Measurements from ENCODE around the gene XKR7.
"Not testable (repeated sequence)": the region's sequence is repeated elsewhere in the genome, so short reads cannot be mapped to it uniquely, and the experiment has no call there.

The XKR7 gene, protein sequence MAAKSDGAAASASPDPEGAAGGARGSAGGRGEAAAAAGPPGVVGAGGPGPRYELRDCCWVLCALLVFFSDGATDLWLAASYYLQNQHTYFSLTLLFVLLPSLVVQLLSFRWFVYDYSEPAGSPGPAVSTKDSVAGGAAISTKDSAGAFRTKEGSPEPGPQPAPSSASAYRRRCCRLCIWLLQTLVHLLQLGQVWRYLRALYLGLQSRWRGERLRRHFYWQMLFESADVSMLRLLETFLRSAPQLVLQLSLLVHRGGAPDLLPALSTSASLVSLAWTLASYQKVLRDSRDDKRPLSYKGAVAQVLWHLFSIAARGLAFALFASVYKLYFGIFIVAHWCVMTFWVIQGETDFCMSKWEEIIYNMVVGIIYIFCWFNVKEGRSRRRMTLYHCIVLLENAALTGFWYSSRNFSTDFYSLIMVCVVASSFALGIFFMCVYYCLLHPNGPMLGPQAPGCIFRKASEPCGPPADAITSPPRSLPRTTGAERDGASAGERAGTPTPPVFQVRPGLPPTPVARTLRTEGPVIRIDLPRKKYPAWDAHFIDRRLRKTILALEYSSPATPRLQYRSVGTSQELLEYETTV

DNA sequence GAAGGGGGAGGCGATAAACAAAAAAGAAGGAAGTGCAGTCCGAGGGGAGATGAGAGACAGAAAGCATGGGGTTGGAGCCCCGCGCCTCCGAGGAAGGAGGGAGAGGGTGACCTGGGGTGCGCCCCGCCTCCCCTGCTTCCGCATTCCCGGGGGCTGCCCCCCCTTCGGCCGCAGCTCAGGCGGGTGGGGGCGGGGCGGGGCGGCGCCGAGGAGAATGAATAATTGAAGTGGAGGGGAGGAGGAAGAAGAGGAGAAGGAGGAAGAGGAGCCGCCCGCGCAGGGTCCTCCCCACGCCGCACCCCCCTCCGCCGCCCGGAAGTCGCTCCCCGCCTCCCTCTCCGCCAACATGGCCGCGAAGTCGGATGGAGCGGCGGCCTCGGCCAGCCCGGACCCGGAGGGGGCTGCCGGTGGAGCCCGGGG is at the start of gene XKR7:
XKR7 (plus strand) TSS at position 322 of the 420 bp plus-strand sequence; CDS start at position 347, 25 bp downstream.
- FAIRE-seq (no peak), DNase-seq (ENCODE audit: low spot score) (no peak)

DNA sequence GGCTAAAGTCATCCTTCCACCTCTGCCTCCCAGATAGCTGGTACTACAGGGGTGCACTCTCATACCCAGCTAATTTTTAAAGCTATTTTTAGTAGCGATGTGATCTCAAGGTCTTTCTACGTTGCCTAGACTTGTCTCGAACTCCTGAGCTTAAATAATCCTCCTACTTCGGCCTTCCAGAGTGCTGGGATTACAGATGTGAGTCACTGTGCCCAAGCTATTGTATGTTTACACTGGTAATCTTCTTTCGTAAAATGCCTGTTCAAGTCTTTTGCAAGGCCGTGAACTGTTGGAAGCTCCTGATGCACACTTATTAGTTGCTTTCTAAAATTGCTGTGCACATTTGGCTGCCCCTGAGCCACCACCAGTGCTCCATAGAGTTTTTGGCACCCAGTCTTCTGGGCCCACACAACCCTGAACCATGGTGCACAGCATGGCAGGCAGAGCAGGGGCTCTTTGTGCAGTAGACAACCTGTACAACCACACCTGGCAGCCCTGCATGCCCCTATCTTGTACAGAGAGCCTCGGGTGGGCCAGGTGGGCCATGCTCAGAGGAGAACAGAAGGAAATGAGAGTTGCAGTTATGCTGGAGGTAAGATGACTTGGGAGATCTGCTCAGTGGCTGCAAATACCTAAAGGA is 49.4 kb upstream of the XKR7 start:
- no peak for FAIRE-seq
- no peak for DNase-seq (ENCODE audit: low spot score)

DNA sequence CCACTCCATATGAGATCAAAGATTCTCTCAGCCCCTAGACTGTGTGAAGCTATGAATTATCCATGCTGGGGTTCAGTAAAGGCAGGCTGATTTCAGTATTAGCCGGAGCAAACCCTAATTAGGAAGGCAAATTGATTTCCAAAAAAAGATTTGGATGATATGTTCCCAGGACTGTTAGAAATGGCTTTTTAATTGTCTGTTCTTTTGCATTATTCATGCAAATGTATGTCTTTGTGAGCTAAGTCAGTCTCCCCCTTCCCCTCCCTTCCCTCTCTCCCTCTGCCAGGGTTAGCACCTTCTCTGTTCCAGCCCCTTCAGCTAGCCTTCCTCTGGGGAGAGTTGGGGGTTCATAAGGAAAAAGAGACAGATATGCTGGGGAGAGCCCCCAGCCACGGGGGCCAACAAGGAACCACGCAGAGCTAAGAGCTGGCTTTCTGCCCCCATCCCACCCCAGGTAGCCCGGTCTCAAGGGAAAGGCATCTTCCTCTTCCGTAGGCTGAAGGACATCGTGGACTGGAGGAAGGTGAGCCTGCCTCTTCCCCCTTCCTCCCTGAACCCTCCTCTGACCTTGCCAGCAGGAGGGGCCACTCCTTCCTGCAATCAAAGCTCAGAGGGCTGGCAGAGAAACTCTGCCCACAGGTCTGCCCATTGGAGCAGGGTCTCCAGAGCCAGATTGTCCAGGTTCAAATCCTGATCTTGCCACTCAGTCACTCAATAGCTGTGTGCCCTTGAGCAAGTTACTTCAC is 48.4 kb upstream of the XKR7 start:
- FAIRE-seq = no peak

DNA sequence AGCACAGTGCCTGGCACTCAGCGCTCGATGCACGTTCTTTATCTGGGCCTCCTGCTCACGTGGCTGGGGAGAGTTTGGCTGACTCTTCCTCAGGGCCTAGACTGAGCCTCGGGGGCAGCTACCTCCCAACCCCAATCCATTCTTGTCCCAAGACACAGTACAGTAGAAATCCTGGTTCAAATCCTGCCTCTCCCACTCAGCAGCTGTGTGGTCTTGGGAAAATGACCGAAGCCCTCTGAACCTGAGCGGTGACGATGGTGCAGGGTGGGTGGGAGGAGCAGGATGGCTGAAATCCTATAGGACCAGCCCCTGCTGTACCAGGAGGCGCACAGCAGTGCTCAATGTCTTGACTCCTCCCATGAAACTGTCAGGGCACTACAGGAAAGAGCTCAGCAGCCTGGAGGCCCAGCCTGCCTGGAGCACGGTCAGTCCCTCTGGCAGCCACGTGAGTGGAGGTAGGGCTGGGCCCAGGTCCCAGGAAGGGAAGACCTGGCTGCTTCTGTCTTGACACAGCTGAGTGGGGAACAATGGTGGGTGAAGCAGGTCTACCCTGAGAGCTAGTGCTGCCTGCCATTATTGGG is 47.6 kb upstream of the XKR7 start:
- no peak for DNase-seq (ENCODE audit: low spot score)
- no peak for FAIRE-seq

More for the DNA sequence above, 48.4 kb upstream of the XKR7 start:
- DNase-seq (ENCODE audit: low spot score) = no peak

DNA sequence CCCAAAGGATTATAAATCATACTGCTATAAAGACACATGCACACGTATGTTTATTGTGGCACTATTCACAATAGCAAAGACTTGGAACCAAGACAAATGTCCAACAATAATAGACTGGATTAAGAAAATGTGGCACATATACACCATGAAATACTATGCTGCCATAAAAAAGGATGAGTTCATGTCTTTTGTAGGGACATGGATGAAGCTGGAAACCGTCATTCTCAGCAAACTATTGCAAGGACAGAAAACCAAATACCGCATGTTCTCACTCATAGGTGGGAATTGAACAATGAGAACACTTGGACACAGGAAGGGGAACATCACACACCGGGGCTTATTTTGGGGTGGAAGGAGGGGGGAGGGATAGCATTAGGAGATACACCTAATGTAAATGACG is 46.5 kb upstream of the XKR7 start:
- not testable (repeated sequence) for FAIRE-seq; DNase-seq (ENCODE audit: low spot score)

DNA sequence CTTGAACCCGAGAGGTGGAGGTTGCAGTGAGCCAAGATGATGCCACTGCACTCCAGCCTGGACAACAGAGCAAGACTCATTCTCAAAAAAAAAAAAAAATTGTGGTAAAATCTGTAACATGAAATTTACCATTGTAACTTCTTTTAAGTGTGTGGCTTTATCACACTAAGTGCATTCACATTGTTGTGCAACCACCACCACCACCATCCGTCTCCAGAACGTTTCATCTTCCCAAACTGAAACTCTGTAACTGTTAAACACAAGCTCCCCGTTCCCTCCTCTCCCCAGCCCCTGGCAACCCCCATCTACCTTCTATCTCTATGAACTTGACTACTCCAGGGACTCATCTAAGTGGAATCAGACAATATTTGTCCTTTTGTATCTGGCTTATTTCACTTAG is 45.8 kb upstream of the XKR7 start:
- no peak for FAIRE-seq
- no peak for DNase-seq (ENCODE audit: low spot score)

DNA sequence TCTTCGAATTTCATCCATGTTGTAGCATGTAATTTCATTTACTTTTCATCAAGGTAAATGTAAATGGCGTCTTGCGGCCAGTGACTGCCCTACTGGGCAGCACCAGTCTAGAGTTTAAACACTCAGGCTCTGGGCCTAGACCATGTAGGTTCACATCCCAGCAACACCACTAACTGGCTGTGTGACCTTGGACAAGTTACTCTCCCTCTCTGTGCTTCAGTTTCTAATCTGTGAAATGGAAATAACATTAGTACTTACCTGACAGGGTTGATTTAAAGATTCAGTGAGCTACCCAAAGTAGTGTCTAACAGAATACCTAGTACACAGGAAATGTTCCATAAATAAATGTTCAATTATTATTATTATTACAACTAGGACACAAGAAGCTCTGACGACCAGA is 45.4 kb upstream of the XKR7 start:
- no peak for FAIRE-seq
- no peak for DNase-seq (ENCODE audit: low spot score)

DNA sequence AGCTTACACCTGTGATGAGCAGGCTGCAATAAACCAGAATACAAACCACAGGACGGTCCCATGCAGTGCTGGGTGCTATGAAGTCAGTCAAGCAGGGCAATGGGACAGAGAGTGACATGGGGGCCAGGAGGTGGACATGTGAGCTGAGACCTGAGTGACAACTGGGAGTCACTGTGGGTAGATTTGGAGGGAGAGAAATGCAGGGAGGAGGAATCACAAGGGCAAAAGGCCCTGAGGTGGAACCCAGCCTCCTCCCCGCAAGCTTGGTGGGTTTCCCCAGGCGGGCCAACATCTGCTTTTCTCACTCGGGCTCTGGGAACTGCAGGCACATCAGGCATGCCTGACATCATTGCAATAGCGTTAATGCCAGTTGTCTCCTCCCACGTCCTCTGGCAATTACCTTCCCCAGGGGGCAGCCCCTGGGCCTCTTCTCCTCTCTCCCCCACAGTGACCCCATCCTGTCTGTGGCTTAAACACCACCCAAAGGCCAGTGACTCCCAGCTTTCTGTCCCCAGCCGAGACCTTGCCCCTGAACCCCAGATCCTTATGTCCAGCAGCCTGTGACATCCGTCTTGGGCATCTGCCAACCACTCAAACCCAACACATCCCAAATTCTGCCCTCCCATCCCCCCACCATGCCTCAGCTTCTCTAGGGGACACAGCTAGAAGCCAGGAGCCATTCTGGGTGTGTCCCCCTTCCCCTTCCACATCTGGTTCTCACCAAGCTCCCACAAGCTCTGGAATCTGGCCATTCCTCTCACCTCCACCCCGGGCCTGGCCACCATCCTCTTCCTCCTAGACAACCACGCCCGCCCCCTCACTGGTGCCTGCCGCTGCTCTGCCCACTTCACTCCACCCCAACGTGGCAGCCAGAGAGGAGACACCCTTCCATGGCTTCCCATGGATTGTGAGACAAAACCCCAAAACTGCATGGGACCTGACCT is 44.3 kb upstream of the XKR7 start:
- FAIRE-seq = no peak

DNA sequence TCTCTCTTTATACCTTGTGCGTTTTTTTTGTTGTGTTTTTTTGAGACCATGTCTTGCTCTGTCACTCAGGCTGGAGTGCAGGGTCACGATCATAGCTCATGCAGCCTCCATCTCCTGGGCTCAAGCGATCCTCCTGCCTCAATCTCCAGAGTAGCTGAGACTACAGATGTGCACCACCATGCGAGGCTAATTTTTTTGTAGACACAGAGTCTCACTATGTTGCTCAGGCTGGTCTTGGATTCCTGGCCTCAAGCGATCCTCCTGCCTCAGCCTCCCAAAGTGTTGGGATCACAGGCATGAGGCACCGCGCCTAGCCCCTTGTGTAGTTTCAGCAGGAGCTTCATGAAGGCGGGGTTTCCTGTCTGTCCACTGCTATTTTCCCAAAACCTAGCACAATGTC is 43.4 kb upstream of the XKR7 start:
- DNase-seq (ENCODE audit: low spot score) (no peak), FAIRE-seq (no peak)

More for the DNA sequence above, 44.3 kb upstream of the XKR7 start:
- DNase-seq (ENCODE audit: low spot score) = no peak

DNA sequence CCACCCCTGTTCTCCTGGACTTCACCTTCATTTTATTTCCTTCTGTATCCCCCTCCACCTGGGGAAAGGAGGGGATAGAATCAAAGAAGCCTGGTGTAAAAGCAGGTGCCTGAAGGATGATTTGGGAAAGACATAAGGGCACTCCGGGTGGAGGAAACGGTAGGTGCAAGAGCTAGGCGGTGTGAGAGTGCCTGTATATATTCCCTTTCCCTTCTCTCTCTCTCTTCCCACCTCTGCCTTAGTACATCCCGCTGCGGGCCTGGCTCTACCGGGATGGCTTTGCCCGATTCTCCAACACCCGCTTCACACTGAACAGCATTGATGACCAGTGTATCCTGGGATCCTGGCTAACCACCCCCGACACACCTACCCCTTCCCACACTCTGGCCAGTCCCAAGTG is 42.3 kb upstream of the XKR7 start:
- no peak for FAIRE-seq

DNA sequence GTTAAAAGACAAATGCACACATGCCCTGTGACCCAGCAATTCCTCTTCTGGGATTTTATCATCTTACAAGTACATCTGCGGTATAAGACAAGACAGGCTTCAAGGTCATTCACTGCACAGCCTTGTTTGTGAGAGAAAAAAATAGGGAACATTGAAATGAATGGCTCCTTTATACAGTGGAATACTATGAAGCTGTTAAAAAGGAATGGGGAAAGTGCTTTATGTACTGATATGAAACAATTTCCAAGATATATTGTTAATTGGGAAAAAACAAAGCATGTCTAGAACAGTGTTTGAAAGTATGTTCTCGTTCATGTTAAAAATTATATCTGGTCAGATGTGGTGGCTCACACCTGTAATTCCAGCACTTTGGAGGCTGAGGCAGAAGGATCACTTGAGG is 41.5 kb upstream of the XKR7 start:
- DNase-seq (ENCODE audit: low spot score) (no peak), FAIRE-seq (no peak)

More for the DNA sequence above, 42.3 kb upstream of the XKR7 start:
- no peak for DNase-seq (ENCODE audit: low spot score)

DNA sequence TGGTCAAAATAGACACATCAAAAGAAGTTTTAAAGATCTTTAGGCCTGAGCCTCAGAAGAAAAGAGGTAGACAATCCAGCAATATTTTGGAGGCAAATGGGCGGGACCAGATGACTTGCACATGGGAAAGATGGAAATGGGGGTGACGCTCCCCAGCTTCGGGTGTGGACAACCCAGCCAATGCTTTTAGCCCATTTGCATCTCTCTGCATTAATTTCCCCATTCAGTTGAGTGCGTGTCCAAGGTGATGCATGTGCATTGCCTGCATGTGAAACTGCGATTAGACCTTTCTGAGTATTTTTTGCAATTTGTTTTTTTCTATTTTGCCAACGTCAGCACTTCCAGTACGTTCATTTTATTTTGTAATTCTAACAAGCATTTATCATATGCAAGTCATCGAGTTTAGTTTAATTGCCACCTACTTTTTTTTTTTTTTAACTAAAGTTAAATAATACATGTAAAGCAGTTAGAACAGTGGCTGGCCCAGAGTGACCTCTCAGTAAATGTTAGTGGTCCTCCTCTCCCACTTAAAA is 40.3 kb upstream of the XKR7 start:
- no peak for FAIRE-seq
- DNase-seq (ENCODE audit: low spot score) = no peak

DNA sequence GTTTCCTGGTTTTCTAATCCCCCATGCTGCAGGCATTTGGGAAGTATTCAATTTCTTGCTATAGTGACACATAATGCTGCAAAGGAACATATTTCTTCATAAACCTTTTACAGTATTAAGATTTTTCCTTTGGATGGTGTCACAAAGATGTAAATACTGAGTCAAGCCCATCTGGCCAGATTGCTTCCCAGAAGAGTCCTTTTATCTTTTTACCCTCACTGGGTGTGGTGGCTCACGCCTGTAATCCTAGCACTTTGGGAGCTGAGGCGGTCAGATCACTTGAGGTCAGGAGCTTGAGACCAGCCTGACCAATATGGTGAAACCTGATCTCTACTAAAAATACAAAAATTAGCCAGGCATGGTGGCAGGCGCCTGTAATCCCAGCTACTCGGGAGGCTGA is 38.3 kb upstream of the XKR7 start:
- FAIRE-seq; DNase-seq (ENCODE audit: low spot score): not testable (repeated sequence)

DNA sequence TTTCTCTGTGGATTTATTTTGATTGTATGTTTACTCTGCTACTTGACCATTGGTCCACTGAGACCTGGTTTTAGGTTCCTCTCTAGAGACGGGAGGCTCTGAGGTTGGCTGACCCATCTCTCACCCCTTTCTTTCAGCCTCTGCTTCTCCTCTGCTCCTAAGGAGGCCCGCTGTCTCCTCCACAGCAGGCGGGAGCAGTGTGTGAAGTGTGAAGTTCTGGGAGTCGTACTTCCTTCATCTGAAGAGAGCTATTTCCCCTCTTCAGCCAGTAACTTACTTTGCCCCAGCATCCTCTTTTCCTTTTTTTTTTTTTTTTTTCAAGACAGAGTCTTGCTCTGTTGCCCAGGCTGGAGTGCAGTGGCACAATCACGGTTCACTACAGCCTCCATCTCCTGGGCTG is 37.2 kb upstream of the XKR7 start:
- FAIRE-seq (no peak), DNase-seq (ENCODE audit: low spot score) (no peak)

DNA sequence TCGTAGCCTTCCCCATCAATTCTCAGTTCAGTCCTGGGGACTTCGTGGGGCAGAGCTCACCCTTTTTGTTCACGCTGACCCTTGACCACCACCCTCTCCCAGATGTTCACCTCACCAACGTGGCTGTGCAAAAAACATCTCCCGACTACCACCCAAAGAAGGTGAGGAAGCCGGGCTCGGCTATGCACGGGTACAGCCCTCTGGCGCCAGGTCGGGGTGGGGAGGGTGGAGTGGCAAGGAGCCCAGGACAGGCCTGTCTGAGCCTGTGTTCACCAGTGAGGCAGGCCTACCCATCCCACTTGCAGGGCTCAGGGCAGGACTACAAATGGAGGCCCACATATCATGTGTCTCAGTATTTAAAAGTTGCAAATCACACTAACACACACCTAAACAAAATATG is 34.3 kb upstream of the XKR7 start:
- no peak for DNase-seq (ENCODE audit: low spot score)
- FAIRE-seq = no peak

DNA sequence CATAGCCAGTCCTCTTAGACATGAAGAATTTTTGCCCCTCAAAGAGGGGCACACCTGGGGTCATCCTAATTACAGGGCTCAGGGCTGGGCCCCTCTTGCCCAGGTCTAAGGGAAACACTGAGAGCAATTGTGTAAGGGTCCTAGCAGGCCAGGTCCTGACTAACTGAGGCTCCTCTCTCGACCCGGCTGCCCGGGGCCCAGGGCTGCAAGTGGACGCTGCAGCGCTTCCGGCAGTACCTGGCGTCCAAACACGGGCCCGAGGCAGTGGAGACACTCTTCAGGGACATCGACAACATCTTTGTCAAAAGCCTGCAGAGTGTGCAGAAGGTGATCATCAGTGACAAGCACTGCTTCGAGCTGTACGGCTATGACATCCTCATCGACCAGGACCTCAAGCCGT is 33.5 kb upstream of the XKR7 start:
- DNase-seq (ENCODE audit: low spot score) (no peak), FAIRE-seq (no peak)

DNA sequence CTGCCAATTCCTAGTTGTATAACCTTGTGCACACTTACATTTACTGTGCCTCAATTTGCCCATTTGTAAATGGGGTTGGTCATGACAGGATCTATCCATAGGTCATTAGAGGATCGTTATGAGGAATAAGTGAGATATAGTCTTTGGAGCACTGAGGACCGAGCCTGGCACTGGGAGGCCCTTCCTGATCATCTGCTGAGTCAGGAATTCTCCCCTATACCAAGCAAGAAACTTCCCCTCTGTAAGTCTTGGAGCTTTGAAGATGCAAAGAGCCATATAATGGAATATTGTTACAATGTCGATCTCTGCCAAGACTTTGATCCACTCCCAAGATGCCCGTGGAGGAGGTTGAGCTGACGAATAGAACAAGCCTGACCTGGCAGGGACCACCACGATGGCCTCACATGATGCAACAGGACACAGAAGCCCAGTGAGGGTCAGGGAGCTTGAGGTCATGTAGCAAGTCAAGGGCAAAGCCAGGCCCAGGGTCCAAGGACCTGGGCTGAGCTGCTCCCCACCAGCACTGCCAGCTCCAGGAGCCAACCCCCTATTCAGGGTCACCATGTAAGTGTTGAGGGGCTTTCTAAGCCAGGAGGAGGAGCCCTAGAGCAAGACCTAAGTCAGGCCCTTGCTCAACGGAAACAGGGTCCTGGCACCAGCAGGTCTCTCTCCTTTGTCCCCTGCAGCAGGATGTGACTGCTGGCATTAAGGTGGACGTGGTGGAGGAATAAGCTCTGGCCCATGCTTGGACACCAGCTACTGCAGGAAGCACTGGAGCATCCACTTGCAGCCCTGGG is 32.8 kb upstream of the XKR7 start:
- no peak for FAIRE-seq
- no peak for DNase-seq (ENCODE audit: low spot score)

DNA sequence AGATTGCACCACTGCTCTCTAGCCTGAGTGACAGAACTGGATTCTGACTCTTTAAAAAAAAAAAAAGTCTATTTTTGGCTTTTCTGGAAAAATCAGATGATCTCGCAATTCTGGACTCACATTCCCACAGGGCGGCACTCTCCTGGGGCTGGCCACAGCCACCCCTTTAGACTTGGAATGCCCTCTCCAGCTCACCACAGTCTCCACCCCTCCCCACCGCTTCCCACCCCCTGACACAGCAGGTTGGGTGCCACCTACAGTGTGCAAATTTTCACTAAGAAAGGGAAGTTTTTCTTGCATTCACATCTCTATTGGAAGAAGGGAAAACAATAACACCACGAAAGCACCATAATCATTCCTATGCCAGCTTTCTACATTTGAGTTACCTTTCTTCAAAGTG is 31.5 kb upstream of the XKR7 start:
- no peak for DNase-seq (ENCODE audit: low spot score)
- no peak for FAIRE-seq

DNA sequence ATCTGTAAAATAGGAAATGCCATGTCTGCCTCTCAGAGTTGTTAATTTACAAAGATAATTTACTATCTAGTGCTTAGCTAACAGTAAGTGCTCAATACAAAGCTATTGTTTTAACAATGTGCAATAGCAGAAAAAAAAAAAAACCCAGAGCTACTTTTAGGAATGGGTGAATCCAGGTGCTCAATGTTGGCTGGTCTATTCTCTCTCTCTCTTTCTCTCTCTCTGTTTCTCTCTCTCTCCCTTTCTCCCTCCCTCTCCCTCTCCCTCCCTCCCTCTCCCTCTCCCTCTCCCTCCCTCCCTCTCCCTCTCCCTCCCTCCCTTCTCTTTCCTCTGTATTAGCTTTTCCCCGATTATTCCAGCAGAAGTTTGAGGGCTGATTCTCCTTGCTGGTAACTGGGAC is 30.1 kb upstream of the XKR7 start:
- no peak for DNase-seq (ENCODE audit: low spot score)
- FAIRE-seq = no peak
